GM23248 (cell line): Measurements from ENCODE around the gene CHORDC1.

ENCODE experiments used
- EZH2 ChIP-seq: fragments of 200-600 bp; sonication (generic); IDR thresholded peaks from 2 replicates; pipeline ENCODE4 v1.6.1; 2018; ENCODE audit warnings: antibody characterized with exemption, mild to moderate bottlenecking; ENCODE audit not compliant: insufficient read depth, poor library complexity, severe bottlenecking
- EZH2phosphoT487 ChIP-seq: fragments of 200-600 bp; sonication (generic); IDR thresholded peaks from 2 replicates; pipeline ENCODE4 v1.6.1; 2018; ENCODE audit warnings: antibody characterized with exemption, moderate library complexity, mild to moderate bottlenecking, low read depth; ENCODE audit not compliant: insufficient read depth

DNA sequence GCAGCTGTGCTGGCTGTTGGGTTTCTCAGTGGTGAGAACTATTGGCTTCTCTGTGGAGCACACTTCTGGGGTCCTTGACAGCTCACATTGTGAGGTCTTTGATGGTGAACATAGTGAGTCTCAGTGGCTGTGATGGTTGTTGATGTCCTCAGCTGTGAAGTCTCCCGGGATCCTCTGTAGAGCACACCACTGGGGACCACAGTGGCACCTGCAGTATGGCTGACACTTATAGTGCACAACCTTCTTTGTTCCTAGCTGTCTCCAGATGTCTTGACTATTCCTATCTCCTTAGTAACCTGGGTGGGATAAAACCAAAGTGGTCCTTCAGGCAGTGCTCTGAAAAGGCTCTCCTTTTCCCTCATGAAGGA is 34.3 kb upstream of the CHORDC1 start:
- no peak for TF ChIP-seq EZH2
- TF ChIP-seq EZH2phosphoT487: no peak
